ENCODE results near the gene OPCML.

Gene OPCML

DNA sequence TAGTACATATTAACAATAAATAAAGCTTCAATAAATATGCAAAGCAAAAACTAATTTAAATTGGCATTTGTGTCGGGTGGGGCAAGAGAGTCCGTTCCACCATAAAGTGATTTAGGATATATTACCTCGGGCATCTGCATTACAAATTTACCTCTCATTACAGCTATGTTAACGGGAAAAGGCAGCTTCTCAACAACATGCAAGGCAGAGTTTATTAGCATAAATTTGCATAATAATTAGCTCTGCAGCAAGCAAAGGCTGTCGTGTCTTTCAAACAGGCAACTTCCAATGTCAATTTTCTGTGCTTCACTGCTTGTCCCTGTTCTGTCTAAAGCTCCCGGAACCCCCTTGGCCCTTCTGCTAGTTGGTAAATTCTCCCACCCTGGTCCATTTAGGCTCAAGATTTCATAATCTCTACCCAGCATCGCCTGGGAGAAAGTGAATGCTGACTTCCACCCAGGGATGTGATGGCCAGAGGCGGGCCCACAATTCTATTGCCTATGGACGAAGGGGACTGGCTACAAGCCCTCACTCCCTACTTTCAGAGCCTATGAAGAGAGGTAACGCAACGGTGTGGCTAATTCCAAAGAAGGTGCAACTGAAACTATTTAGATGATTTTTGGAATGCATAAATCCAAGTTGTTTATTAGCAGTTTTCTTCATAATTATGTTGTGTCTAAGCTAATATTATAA, 462.1 kb downstream of the OPCML start:
- DNase-seq: no peak

DNA sequence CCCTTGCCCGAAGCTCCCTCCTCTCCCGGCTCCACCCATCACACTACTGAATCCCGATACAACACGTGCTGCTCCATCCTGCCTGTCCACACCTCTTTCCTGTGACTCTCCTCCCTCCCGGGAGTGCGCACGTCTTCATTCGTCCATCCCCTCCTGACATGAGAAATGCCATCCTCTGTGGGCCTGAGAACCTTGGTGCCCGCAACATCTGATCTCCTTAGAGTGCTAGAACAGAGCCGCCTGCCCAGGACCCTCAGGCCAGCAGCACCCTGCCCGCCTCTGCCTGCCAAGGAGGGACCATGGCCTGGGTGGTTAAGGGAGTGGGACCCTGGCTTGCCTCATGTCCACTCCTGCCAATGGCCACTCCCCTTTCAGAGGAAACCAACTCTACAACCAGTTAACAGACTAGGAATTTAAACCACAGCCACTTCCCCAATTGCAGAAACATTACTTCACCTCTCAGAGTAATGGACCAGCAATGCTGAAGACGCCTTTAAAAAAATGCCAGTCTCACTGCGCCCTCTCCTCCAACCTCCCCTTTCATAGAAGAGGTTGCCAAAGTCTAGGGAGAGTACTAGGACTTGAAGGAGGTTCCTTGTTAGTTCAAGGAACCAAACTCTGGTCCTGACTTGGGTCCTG, 466.3 kb downstream of the OPCML start:
- DNase-seq: no peak

DNA sequence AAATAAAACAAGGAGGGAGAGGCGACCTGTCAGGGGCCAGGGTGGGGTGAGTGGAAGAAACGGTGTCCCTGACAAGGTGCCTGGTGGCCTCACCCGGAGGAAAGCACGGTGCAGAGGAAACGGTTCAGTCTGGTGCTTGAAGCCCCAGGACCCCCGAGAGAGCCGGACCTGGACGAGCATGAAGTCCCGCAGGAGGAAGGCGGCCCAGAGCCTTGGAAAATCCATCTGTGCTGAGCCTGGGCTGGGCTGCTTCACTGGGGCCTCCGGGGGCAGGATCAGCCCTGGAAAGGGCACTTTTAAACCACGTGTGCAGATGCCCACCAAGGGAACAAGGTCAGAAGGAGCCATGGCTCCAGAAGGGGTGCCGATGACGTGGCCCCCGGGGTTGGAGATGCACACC, 467.3 kb downstream of the OPCML start:
- DNase-seq: no peak

DNA sequence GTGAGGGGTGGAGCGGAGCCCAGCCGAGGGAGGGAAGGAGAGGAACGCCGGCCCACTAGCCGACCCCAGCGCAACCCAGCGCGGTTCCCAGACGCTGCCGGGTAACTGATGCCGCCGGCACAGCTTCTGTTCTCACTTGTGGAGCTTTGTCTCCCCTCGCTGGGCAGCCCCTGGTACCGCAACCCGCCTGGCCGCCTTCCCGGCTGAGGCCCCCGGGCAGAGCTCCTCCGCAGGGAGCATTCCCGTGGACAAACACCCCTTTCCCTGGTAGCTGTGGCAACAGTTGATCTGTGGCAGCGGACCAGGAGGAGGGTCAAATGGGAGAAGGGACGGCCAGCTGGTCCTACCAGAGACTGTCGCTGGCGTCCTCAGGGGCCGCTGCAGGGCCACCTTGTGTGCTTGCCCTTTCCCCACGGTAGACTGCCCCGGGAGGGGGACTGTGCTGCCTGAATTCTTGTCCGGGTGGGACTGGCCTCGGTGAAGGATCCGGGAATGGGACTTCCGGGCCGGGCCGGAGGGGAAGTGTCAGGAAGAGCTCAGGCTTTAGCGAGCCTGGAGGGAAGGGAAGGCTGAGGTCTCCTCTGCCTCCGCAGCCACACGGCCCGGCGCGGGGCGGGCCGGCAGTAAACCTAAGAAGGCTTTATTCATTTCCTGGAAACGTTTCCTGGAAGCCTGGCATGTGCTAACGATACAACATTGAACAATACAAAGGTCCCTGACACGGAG, 468.0 kb downstream of the OPCML start:
- DNase-seq: peak; percentile 98

DNA sequence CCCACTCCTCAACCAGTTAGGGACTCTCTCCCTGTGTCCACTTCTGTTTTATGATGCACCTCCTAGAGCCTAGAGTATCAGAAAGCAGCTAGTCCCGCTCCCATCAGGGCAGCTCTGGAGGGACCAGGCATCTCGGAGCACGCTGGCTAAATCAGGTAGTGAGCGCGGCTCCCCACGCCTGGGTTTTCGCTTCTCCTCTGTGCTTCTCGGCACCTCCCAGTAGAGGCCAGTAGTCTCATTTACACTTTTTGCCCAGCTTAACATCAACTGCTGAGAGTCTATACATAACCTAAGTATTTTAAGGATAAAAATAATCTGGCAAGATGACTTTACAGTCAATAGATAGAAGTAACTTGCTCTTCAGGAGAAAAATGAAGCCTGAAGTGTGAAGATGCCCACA, 473.8 kb downstream of the OPCML start:
- no peak for DNase-seq

DNA sequence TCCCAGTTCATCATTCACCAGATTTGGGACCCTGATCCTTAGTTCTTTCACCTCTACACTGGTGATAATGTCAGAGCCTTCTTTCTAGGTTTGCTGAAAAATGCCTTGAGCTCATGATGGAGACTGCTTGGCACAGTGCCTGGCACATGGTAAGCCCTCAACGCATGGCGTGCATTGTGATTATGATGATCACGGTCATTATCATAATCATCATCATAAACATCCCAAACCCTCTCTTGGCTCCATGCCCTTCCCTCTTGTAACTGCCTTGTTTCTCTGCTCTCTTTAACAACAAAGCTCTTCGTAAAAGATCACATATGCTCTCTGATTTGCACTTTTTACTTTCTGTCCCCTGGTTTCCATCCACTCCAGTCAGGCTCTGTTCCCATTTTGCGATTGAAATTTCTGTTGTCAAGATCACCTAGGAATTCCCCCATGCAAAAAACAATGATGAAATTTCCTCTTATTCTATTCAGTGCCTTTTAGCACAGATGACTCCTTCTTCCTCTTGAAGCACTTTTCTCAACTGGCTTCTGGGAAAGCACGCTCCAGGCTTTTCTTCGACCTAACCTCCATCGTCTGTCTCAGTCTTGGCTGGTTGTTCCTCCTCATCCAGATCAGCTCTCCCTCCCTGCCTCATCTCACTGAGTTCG, 479.1 kb downstream of the OPCML start:
- DNase-seq: no peak

DNA sequence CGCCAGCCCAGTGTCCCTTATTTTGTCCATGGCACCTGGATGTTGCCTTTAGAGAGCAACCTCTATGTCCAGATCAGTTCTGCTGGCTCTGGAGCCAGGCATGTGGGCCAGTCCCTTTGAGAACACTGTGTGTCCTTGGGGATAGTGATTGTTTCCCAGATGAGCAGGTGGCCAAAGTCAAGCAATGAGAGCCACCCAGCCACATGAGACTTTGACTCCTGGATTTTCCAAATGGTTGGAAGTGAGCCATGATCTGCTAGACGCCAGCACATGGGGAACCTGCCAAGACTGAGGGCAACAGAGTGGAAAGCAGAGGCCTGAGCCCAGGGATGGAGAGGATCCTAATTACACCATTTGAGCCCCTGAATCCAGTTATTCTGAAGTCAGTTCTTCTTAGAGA, 479.8 kb downstream of the OPCML start:
- DNase-seq: no peak

DNA sequence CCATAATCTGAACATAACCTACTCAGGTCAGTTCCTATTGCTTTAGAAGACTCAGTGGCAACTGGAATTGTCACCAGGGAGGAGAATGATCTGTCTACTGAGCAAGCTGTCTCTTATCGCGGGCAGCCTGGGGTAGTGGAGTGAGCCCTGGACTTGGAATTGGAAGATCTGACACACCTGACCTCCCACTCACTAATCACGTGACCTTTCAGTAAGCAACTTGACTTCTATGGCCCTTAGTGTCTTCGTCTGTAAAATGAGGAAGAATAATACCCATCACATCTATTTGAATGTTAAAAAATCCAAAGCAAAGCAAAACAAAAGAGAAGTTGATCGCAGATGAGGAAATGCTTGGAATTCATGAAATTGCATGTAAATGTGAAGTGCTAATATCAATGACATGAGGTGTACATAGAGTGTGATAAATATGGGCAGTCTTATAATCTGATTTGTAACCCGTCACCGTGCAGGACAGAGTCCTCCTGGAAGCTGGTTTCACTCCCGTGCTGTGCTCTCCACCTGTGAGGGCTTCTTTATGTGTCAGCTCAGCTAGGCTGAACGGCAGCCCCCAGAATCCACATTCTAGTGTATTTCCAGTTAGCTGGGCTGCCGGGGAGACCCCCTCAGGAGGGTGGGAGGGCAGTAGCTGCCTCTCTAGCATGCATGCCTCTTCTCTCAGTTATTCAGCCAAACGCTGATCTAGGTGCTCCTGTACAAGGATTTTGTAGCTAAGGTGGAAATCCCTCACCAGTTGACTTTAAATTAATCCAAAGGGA, 482.9 kb downstream of the OPCML start:
- DNase-seq: no peak

DNA sequence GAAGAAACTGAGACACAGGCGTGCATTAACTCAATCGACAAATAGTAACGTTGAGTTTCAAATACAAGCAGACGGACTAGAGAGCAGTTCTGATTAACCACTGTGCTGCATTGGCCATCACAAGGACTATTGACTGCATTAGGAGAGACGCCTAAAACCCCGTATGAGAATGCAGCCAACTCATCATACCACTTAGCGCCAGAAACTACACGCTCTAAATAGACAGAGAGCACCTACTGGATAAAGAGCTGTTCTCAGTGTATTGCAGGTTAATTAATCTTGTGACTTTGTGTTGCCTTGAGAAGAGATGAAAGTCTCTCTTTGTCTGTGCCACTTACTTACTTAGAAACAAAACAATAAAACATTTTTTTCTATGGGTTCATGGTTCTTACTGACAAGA, 484.0 kb downstream of the OPCML start:
- no peak for DNase-seq

DNA sequence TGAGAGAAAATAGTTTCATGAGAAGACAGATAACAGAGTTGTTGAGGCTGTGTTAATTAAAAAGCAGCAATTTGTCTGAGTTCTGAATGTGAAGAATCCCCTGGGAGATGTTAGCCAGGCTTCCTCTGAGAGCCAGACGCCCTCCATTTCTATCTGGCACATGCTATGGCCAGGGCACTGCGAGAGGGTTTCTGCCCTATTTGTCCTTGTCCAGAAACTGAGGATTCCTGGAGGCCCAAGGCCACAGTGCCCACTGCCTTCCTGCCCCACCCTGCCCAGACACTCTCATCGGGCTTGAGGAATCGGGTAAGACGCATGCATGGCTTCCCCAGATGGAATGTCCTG, 484.6 kb downstream of the OPCML start:
- no peak for DNase-seq

DNA sequence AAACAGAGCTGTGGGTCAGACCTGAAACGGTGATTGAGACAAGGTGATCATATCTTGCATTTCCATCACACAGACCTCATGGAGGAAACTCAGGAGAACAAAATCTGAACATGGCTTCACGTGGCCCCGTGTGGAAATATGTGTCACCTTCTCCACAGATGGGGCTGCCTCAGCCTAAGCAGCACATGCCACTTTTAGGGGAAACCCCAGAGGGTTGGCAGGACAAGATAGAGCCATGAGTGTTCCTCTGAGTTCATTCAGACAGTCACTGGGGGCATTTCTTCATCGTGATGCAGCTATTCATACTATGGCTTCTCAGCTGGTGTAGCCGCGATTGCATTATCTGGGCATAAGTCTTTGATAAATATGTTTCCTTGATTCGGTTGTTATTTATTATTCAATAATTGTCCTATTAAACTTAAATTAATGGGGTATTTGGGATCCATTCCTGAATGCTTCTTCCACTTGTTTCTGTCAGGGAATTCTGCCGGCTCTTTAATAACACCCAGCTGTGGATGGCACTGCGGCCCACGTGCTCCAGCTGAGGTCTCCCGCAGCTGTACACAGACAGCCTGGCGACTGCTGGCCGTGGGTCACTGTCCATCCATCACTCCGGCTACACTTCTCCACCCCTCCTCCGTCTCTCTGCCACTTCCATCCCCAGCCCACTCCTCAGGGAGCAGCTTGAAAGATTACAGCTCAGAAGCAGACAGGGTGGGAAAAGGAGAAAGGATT, 485.1 kb downstream of the OPCML start:
- no peak for DNase-seq

DNA sequence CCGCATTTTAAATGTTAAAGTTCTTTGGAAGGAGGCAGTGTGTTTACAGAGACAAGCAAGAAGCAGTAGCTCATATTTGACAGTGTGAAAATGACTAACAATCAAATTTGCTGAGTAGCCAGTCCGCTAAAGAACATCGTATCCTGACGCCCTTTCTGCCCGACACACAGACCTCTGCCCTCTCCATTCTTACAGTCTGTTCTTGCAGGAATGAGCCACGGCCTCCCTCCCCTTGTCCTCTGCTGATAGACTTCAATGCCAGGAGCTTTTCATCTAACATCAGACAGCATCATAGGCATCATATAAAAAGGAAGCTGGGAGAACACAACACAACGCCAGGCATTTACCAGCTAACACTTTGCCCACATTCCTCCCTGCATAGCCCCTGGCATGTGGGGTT, 486.0 kb downstream of the OPCML start:
- DNase-seq: no peak

DNA sequence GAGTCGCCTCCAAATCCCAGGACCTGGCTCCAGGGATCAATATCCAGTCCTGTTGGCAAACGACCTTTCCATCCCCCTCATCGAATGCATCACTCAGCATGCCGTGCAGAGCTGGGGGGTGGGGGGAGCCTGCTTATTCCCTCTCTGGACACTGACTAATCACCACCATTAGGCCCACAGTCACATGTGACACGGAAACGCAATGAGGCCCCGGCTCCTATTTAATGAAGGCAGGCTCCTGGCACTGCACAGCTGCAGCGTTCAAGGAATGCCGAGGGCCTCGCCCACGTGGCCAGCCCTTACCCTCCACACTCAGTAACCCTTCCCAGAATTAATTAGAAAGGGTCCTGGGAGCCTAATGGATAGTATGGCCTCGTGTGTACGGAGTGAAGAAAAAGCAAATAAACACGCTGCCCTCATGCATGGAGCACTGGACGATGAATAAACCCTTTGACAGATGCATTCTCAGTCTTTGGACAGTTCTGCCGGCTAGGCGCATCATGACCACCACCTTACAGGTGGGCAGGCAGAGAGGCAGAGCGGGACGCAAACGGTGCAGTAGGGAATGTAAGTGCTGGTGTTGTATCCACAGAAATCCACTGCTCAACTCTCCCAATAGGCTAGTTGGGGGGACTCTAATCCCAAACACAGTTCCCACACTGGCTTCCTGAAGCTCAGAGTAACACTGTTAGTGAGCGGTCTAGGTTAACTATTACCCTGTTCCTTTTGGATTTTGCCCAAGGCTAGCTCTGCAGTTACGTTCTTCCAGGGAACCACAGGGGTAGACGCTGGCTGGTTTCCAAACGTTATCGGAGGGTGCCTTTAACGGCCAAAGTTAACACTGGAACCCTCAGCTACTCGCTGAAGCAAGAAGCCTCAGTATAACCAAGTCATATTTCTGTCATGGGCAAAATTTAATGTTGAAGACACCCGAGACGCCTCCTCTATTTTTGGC, 490.1 kb downstream of the OPCML start:
- DNase-seq: peak; percentile 53

DNA sequence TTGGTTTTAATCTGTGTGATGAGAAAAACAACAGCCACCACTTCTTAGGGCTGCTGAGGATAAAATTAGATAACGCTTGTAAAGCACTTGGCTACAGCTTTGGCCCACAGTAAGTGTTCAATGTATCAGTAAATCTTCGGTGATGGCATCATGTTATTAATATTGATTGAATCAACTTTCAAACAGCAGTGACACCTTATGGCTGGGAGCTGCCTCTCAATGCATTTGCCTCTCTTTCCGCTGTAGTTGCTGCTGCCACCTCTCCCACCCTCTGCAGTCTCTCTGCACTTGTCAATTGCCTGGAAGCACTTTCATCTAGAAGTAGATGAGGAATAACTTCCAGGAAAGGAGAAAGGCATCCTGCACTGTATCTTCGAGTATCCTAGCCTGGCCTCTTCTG, 491.1 kb downstream of the OPCML start:
- no peak for DNase-seq

DNA sequence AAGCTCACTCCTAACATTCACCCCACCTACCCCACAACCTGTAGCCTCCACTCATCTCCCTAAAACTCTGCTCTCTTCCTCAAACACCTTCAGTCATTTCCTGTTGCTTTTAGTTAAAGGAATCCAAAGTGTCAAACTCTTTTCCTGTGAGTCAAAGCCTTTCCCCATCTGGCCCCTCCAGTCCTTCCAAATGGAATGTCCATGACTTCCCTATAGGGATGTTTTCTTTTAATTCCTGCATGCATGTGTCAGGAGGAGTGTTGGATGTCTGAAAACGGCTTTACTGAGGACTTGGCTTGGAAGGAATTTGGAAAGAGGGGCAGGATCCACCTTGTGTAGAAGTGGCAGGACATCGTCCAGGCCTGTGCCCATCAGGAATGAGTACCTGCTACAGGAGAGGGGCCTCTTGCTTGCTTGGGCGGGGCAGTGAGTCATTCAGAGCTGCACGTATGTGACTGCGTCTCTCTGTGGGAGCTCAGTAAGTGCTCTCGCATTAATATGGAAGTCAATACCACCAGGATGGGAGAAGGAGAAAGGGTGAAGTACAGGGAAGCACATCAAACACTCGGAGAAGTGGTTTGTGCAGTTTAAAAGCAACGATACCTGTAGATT, 491.9 kb downstream of the OPCML start:
- no peak for DNase-seq

DNA sequence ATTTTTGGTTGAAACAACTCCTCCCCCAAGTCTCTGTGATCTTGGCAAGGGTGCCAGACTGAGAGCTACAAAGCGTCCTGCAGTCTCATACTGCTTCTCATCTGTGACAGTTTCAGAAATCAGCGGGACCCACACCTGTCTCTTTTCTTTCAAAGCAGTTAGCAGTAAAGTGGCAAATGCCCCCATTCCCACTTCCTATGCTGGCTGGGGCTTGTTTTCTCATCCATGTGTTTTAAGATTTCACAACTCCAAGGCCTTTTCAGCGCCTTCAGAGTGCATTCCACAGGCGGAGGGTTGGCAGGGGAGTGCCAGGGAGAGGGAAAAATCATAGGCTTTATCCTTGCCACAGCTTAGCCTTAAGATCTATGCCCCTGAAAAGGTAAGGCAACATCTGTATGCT, 493.5 kb downstream of the OPCML start:
- no peak for DNase-seq

DNA sequence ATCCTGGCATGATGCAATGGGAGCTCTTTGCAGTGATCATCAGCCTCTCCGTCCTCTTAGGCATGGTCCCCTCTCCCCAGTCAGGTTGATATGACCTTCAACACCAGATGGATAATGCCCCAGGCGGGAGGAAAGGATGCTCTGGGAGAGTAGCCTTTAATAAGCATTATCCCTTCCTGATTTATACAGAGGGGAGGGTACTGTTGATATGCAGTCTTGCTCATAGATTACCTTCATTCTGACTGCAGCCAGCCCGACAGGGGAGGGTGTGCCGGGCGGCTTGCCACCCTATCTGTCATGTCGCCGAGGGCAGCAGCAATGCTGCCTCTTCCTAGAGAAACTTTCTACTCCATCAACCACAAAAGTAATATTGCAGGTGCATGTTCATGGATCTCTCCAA, 497.4 kb downstream of the OPCML start:
- no peak for DNase-seq

DNA sequence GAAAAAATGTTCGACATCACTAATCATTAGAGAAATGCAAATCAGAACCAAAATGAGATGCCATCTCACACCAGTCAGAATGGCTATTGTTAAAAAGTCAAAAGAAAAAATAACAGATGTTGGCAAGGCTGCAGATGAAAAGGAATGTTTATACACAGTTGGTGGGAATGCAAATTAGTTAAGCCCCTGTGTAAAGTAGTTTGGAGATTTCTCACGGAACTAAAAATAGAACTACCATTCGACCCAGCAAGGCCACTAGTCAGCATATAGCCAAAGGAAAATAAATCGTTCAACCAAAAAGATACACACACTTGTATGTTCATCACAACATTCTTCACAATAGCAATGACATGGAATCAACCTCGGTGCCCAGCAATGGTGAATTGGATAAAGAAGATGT, 503.2 kb downstream of the OPCML start:
- no peak for DNase-seq

DNA sequence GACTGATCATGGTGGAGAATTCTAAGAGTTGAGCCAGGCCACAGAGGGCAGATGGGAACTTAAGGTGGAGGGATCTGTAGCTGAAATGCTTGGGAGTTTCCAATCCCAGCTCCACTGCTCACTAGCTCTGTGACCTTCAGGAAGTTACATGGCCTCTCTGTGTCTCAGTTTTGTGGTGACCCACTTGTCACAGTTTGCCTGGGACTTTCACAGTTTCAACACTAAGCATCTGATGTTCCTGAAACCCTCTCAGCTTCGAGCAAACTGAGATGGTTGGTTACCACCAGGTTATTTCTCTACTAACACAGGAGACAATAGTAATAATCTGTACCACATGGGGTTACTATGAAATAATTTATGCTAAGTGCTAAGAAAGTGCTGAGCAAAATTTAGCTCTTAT, 505.3 kb downstream of the OPCML start:
- DNase-seq: no peak

DNA sequence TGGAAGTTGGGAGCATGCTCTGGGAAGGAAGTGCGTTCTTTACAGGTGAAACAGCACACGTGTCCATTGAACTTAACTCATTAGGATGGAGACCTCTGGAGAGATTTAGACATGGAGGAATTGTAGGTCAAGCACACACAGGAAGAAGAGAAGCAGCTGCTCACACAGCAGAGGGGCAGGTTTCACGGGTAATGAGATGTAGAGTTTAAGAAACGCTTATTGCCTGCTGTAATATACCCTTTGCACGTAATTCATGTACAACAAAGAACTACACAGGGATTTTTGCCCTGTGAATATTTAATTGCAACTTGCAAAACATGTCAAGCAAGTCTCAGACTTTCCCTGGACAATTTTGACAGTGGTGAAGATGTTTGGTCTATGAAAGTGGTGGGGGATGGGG, 508.0 kb downstream of the OPCML start:
- DNase-seq: no peak
